Measurements from ENCODE around the gene ZNF705A. TPM values are rescaled to one million over a fixed set of nuclear protein-coding genes. Genes with fewer than 3 reads are reported as not detected.

Gene ZNF705A
- total RNA-seq, 1 experiment from 2014 or later: not detected

Other genes with a start within 250 kb of the ZNF705A start
- 73.6 and 86.9 TPM in 2 replicates for gene SLC2A3, start 220.8 kb upstream of the ZNF705A start, total RNA-seq (2014; rRNA removed; shearing (Covaris generic))
- 4.3 and 5.2 TPM in 2 replicates for gene FOXJ2, start 124.3 kb upstream of the ZNF705A start, total RNA-seq (2014; rRNA removed; shearing (Covaris generic))
- 0.58 and 1.4 TPM in 2 replicates for gene C3AR1, start 90.7 kb upstream of the ZNF705A start, total RNA-seq (2014; rRNA removed; shearing (Covaris generic))
- gene NECAP1, start 74.7 kb upstream of the ZNF705A start, total RNA-seq (2014; rRNA removed; shearing (Covaris generic)): 46.4 and 60.3 TPM in 2 replicates
- gene CLEC4A, start 33.4 kb upstream of the ZNF705A start, total RNA-seq (2014; rRNA removed; shearing (Covaris generic)): 0.27 and 0.40 TPM in 2 replicates
- not detected in 2 replicates for gene FAM90A1, start 70.6 kb downstream of the ZNF705A start, total RNA-seq (2014; rRNA removed; shearing (Covaris generic))